BLaER1 treated with 17β-estradiol and CSF1 and Interleukin-3, amounts not matched to agents 10 nM and 100 nM (cell line): Measurements from ENCODE around the gene BLOC1S6.

Experiments used
- H3K27ac ChIP-seq, 11 experiments: shearing (Covaris generic); formaldehyde crosslinking; 2 replicates each; pipeline ENCODE4 v1.8.1; 2022
- H3K27me3 ChIP-seq, 11 experiments: shearing (Covaris generic); formaldehyde crosslinking; 2 replicates each; pipeline ENCODE4 v1.8.1; 2022
- H3K36me3 ChIP-seq, 11 experiments: shearing (Covaris generic); formaldehyde crosslinking; 2 replicates each; pipeline ENCODE4 v1.8.1; 2022
- H3K4me1 ChIP-seq, 10 experiments: shearing (Covaris generic); formaldehyde crosslinking; 2 replicates each; pipeline ENCODE4 v1.8.1; 2022
- H3K4me2 ChIP-seq, 11 experiments: shearing (Covaris generic); formaldehyde crosslinking; 2 replicates each; pipeline ENCODE4 v1.8.1; 2022
- H3K4me3 ChIP-seq, 10 experiments: shearing (Covaris generic); formaldehyde crosslinking; 2 replicates each; pipeline ENCODE4 v1.8.1; 2022
- H3K9ac ChIP-seq, 11 experiments: shearing (Covaris generic); formaldehyde crosslinking; 2 replicates each; pipeline ENCODE4 v1.8.1; 2022
- H3K9me3 ChIP-seq, 11 experiments: shearing (Covaris generic); formaldehyde crosslinking; replicated peaks in 1 of 11; 2 replicates each; pipeline ENCODE4 v1.8.1; 2022
- H4K20me1 ChIP-seq, 11 experiments: shearing (Covaris generic); formaldehyde crosslinking; 2 replicates each; pipeline ENCODE4 v1.8.1; 2022
- Cebpa-rat ChIP-seq, 11 experiments: shearing (Covaris generic); IDR thresholded peaks; 2 replicates each; pipeline ENCODE4 v1.8.1; 2022

BLOC1S6 gene

DNA sequence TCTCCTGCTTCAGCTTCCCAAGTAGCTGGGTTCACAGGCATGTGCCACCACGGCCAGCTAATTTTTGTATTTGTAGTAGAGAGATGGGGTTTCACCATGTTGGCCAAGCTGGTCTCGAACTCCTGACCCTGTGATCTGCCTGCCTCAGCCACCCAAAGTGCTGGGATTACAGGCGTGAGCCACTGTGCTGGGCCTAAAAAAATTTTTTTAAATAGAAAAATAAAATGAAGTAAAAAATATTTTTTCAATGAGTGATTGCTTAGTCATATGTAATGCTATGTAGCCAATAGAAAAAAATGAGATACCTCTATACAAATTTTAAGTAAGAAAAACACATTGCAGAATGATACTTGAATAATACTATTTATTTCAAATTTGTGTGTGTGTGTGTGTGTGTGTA, 36.7 kb upstream of the BLOC1S6 start:
- H4K20me1 ChIP-seq = no peaks in the 10 kb centered on the region
- H3K36me3 ChIP-seq = no peaks in the 10 kb centered on the region
- no peak overlapping the region for H3K9ac ChIP-seq
- no peaks in the 10 kb centered on the region for H3K27me3 ChIP-seq
- no peak for TF ChIP-seq Cebpa-rat (IDR thresholded peaks at IDR 0.05)
- no peaks in the 10 kb centered on the region for H3K9me3 ChIP-seq
- H3K4me3 ChIP-seq = no peak overlapping the region
- H3K4me2 ChIP-seq = no peak overlapping the region
- no peak overlapping the region for H3K27ac ChIP-seq
- peaks cover 0 to 20% (median 5%) of the 10 kb centered on the region in 10 experiments; a peak in 10 of 20 replicates for H3K4me1 ChIP-seq

DNA sequence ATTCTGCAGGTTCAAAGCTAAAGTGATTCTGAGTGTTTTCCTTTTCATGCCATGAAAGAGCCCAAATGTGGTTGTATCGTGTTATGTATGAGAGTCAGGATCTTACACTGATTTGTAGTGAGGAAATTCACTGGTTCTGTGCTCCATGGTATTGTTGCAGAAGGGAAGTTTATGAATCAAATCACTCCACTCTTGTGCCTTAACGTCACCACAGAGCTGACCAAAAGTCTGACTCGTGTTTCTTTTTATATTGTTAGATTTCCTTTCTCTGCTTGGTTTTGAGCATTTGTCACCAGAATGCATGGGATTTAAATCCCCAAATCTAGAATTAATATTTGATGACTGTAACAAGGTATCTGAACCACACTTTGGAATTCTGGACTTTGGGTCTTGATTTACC, 35.5 kb upstream of the BLOC1S6 start:
- Histone ChIP-seq H3K4me3 (no peak overlapping the region), H3K9ac (no peak overlapping the region), H4K20me1 (no peaks in the 10 kb centered on the region), H3K27ac (no peak overlapping the region), H3K27me3 (no peaks in the 10 kb centered on the region), H3K9me3 (no peaks in the 10 kb centered on the region), H3K36me3 (no peaks in the 10 kb centered on the region), H3K4me2 (peak overlapping the region in 5 of 11 experiments; percentile 36 to 78 (median 48); a peak in 10 of 22 replicates), H3K4me1 (peaks cover 0 to 33% (median 14%) of the 10 kb centered on the region in 10 experiments; a peak in 15 of 20 replicates)
- TF ChIP-seq Cebpa-rat (IDR thresholded peaks at IDR 0.05) = no peak

DNA sequence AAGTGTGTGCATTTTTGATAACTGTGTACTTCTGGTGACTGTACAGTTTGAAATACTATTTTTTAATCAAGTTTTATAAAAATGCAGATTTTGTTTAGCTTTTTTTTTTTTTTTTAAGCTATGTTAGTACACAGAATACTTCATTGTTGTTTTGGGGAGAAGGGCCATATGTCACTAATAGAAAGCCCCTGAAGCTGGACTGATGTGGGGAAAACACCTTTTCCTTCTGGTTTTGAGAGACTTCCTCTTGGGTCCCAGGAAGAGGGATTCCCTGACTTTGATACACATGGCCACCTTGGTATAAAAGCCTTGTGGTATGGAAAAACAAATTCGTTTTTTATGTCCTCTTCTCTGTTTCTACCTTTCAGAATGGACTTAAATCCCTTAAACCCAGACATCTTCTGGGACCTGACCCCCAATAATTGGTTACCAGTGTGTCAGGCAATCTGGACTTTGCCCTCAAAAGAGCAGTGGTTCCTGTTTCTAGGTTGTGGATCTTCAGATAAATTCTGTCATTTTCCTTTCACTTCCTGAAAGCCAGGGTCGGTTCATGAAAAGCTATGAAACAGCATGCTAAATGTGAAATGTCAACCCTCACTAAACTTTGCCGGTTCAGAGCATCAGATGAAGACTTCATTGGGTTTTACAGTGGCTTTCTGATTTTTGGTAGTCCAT, 31.1 kb upstream of the BLOC1S6 start:
- Histone ChIP-seq H4K20me1 (no peaks in the 10 kb centered on the region), H3K36me3 (no peaks in the 10 kb centered on the region), H3K9ac (no peak overlapping the region), H3K4me2 (peak overlapping the region in 10 of 11 experiments; percentile 5 to 70 (median 41); a peak in 14 of 22 replicates), H3K4me1 (peaks cover 0 to 37% (median 15%) of the 10 kb centered on the region in 10 experiments; a peak in 15 of 20 replicates), H3K9me3 (no peaks in the 10 kb centered on the region), H3K27me3 (no peaks in the 10 kb centered on the region), H3K4me3 (no peak overlapping the region), H3K27ac (peak overlapping the region in 1 of 11 experiments; percentile 36; a peak in 1 of 22 replicates)
- TF ChIP-seq Cebpa-rat (IDR thresholded peaks at IDR 0.05) = no peak

DNA sequence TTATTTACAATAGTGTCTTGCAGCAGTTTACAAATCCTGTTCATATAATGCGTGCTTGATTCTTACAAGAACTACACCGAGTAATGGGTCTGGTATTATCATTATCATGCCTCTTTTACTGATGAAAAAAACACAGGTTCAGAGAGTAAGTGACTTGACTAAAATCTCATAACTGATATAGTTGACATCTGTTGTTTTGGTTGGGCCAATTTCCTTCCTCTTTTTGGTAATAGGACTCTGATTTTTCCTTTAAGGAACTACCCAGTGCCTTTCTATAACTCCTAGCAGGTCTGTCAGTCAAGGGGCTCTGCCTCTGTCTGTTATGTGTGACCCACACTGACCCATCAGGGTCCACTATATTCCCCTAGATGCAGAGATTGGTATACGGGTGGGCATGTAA, 14.6 kb upstream of the BLOC1S6 start:
- Histone ChIP-seq H4K20me1 (no peaks in the 10 kb centered on the region), H3K4me2 (peak overlapping the region; percentile 16 to 77 (median 56); a peak in 21 of 22 replicates), H3K4me3 (no peak overlapping the region), H3K27ac (peak overlapping the region; percentile 17 to 87 (median 75); a peak in 19 of 22 replicates), H3K4me1 (peaks cover 10 to 23% (median 18%) of the 10 kb centered on the region in 10 experiments), H3K27me3 (no peaks in the 10 kb centered on the region), H3K36me3 (peaks cover 0 to 4% (median 0%) of the 10 kb centered on the region in 11 experiments; a peak in 1 of 22 replicates), H3K9ac (peak overlapping the region in 6 of 11 experiments; percentile 1 to 52 (median 40); a peak in 7 of 22 replicates), H3K9me3 (peaks cover 7 to 30% (median 24%) of the 10 kb centered on the region in 11 experiments; a peak in 20 of 22 replicates)
- no peak for TF ChIP-seq Cebpa-rat (IDR thresholded peaks at IDR 0.05)

DNA sequence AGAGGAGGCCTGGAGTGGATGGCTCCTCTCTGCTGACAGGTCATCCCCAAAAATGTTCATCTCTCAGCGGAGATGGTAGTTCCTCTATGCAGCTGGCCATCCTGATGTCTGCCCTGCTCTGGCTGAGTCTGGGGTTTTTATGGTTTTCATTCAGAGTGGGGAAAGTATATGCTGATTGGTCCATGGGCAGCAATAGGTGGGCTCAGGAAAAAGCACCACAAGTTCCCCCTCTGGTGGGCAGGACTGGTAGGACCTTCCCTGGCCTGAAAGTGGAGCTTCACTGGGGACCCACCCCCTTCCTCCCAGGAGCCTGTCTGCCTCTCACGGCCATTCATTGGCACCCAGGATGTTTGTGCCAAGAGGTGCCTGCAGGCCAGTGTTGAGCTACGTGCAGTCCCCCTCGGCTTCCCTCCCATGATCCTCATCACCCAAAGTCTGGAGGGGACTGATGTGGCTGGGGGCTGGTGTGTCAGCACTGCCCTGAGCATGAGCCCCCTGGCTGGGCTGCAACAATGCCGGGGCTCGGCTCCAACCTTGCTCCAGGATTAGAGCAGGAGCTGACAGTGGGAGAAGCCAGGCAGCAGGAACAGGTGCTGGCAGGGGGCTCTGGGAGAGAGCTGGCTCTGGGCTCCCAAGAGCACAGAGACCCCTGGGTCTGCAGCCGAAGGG, 13.1 kb upstream of the BLOC1S6 start:
- peaks cover 13 to 26% (median 23%) of the 10 kb centered on the region in 10 experiments for H3K4me1 ChIP-seq
- no peak overlapping the region for H3K9ac ChIP-seq
- H3K36me3 ChIP-seq = peaks cover 0 to 4% (median 0%) of the 10 kb centered on the region in 11 experiments; a peak in 1 of 22 replicates
- no peak overlapping the region for H3K4me3 ChIP-seq
- no peaks in the 10 kb centered on the region for H3K27me3 ChIP-seq
- H3K4me2 ChIP-seq = no peak overlapping the region
- peaks cover 7 to 30% (median 24%) of the 10 kb centered on the region in 11 experiments; a peak in 20 of 22 replicates for H3K9me3 ChIP-seq
- no peaks in the 10 kb centered on the region for H4K20me1 ChIP-seq
- peak overlapping the region in 7 of 11 experiments; percentile 51 to 87 (median 77); a peak in 15 of 22 replicates for H3K27ac ChIP-seq
- TF ChIP-seq Cebpa-rat (IDR thresholded peaks at IDR 0.05) = no peak

DNA sequence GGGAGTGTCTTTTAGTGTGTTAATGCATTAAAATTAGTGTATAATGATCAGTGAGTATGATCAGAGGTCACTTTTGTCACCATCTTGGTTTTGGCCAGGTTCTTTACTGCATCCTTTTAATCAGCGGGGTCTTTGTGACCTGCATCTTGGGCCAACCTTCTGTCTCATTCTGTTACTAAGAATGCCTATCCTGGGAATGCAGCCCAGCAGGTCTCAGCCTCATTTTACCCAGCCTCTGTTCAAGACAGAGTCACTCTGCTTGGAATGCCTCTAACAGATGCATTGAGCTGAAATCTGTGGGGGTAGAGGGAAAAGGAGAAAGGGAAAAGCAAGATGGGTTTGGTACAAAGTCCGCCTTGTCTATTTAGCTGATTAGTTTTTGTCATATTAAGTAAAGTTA, 5.3 kb upstream of the BLOC1S6 start:
- TF ChIP-seq Cebpa-rat (IDR thresholded peaks at IDR 0.05) = no peak
- no peak overlapping the region for H3K27ac ChIP-seq
- H3K4me2 ChIP-seq = no peak overlapping the region
- H3K9ac ChIP-seq = no peak overlapping the region
- no peak overlapping the region for H3K4me3 ChIP-seq
- H3K4me1 ChIP-seq = peaks cover 15 to 35% (median 20%) of the 10 kb centered on the region in 10 experiments
- H3K36me3 ChIP-seq = no peaks in the 10 kb centered on the region
- no peaks in the 10 kb centered on the region for H3K9me3 ChIP-seq
- no peaks in the 10 kb centered on the region for H3K27me3 ChIP-seq
- H4K20me1 ChIP-seq = no peaks in the 10 kb centered on the region

DNA sequence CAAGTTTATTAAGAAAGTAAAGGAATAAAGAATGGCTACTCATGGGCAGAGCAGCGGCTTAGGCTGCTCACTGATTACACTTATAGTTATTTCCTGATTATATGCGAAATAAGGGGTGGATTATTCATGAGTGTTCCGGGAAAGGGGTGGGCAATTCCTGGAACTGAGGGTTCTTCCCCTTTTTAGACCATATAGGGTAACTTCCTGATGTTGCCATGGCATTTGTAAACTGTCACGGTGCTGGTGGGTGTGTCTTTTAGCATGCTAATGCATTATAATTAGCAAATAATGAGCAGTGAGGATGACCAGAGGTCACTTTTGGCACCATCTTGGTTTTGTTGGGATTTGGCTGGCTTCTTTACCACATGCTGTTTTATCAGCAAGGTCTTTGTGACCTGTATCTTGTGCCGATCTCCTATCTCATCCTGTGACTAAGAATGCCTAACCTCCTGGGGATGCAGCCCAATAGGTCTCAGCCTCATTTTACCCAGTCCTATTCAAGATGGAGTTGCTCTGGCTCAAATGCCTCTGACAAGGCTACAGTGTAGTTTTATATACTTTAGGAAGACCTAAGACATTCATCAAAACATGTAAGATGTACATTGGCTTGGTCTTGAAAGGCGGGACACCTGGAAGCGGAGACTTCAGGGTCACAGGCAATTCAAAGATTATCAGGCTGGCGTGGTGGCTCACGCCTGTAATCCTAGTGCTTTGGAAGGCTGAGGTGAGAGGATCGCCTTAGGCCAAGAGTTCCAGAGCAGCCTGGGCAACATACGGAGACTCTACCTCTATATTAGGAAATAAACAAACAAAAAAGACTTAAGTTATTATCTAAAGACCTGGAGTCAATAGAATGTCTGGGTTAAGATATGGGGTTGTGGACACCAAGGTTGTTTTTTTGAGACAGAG, 3.2 kb upstream of the BLOC1S6 start:
- Histone ChIP-seq H3K4me3 (no peak overlapping the region), H3K27ac (peak overlapping the region in 5 of 11 experiments; percentile 41 to 79 (median 68); a peak in 9 of 22 replicates), H3K9me3 (no peaks in the 10 kb centered on the region), H3K36me3 (no peaks in the 10 kb centered on the region), H3K9ac (peak overlapping the region in 2 of 11 experiments; percentile 4 to 28; a peak in 2 of 22 replicates), H4K20me1 (peaks cover 0 to 9% (median 6%) of the 10 kb centered on the region in 11 experiments; a peak in 9 of 22 replicates), H3K27me3 (no peaks in the 10 kb centered on the region), H3K4me2 (peak overlapping the region in 5 of 11 experiments; percentile 10 to 47 (median 27); a peak in 6 of 22 replicates), H3K4me1 (peaks cover 24 to 40% (median 25%) of the 10 kb centered on the region in 10 experiments)
- no peak for TF ChIP-seq Cebpa-rat (IDR thresholded peaks at IDR 0.05)

DNA sequence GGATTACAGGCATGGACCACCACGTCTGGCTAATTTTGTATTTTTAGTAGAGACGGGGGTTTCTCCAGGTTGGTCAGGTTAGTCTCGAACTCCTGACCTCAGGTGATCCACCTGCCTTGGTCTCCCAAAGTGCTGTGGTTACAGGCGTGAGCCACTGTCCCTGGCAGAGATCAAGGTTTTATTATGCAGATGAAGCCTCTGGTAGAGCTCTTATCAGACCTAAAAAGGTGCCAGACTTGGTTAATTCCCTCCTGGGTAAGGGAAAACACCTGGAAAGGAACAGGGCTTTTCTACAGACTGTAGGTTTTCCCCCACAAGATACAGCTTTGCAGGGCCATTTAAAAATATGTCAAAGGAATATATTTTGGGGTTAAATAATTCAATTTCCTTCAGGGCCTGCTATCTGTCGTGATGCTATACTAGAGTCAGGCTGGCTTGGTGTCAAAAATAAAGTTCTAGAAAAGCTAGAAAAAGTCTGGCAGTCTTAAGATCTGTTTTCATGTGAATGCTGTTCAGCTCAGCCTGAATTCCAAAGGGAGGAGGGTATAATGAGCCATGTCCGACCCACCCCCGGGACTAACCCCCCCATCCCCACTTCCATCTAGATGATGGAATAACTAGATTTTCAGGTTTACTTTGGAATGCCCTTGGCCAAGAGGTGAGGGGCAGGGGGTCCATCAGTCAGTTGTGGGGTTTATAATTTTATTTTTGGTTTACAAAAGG, 1.9 kb upstream of the BLOC1S6 start:
- no peaks in the 10 kb centered on the region for H3K27me3 ChIP-seq
- peak overlapping the region; percentile 82 to 99 (median 92); a peak in 20 of 22 replicates for H3K4me2 ChIP-seq
- no peaks in the 10 kb centered on the region for H3K9me3 ChIP-seq
- peaks cover 0 to 15% (median 8%) of the 10 kb centered on the region in 11 experiments; a peak in 11 of 22 replicates for H4K20me1 ChIP-seq
- H3K36me3 ChIP-seq = no peaks in the 10 kb centered on the region; a peak in 1 of 22 replicates
- no peak for TF ChIP-seq Cebpa-rat (IDR thresholded peaks at IDR 0.05)
- H3K4me1 ChIP-seq = peaks cover 28 to 49% (median 33%) of the 10 kb centered on the region in 10 experiments
- H3K9ac ChIP-seq = peak overlapping the region in 2 of 11 experiments; percentile 96 to 98; a peak in 3 of 22 replicates
- H3K27ac ChIP-seq = peak overlapping the region in 3 of 11 experiments; percentile 97 to 99 (median 99); a peak in 5 of 22 replicates
- H3K4me3 ChIP-seq = peak overlapping the region in 1 of 10 experiments; percentile 71; a peak in 1 of 20 replicates
